Measurements from ENCODE around the gene SYNE1. TPM values are rescaled to one million over a fixed set of nuclear protein-coding genes. Genes with fewer than 3 reads are reported as not detected.

SYNE1 gene
- polyA plus RNA-seq, 2 of the 4 experiments (the other 2 are of a cell fraction), result 10.5 to 28.5 TPM

GRCh38 chr6:152246554-152247337, 390.4 kb downstream of the SYNE1 start:
- Histone ChIP-seq H3K4me3 (no peak overlapping the region), H3K9me3 (no peaks in the 10 kb centered on the region), H3K4me1 (no peaks in the 10 kb centered on the region), H3K4me2 (no peak overlapping the region), H3K27ac (no peak overlapping the region)
- CTCF ChIA-PET, result no interaction called here
- DNase-seq (ENCODE audit: low read depth in 1 of 2, low spot score in 1 of 2), result no peak
- TF ChIP-seq FOXS1 (CRISPR knock-in tag; IDR thresholded peaks at IDR 0.05) (no peak), ZNF302 (CRISPR knock-in tag; IDR thresholded peaks at IDR 0.05) (no peak), ESRRA (IDR thresholded peaks at IDR 0.05; ENCODE audit: borderline replicate concordance, low read length) (no peak), ZSCAN20 (CRISPR knock-in tag; IDR thresholded peaks at IDR 0.05) (no peak), MYC (IDR thresholded peaks at IDR 0.05; ENCODE audit: borderline replicate concordance, low read length) (no peak)
- 82% methylated on average over 4 of the region's 4 CpGs for WGBS (ENCODE audit: missing lambda C conversion rate)
- no peak for ATAC-seq
- no peak for FAIRE-seq
- POLR2A ChIA-PET, result no interaction called here

DNA sequence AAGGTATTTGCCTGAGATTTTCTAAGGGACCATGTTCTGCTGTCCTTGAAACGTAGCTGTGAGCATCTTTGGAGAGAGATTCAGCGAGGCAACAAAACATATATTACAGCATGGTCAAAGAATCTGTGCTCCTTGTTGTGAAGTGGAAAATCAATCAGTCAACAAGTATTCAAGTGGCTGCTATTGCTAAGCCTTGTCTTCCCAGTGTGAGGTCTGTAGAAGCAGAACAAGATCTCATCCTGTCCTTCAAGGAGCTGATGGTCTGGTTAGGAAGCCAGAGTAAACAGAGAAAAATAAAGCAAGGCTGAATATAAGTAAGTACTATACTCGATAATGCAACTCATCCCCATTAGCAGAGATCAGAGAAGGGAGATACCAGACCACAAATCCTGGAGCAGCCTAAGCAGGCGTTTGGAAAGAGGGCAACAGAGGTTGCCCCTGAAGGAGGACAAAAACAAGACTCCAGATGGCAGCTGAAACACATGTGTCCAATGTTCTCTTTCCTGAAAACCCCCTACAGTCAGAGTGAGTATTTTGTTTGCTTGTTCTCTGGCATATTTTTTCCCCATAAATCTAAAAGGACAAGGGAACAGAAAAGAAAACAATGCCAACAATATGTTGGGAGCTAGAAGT, 392.0 kb downstream of the SYNE1 start:
- DNase-seq (ENCODE audit: low read depth in 1 of 2, low spot score in 1 of 2) (no peak), FAIRE-seq (no peak), ATAC-seq (no peak)
- TF ChIP-seq HOXB5 (CRISPR knock-in tag; IDR thresholded peaks at IDR 0.05) (no peak), FOXS1 (CRISPR knock-in tag; IDR thresholded peaks at IDR 0.05) (no peak), EHF (CRISPR knock-in tag; IDR thresholded peaks at IDR 0.05) (no peak), HES2 (IDR thresholded peaks at IDR 0.05) (no peak), KDM5A (IDR thresholded peaks at IDR 0.05) (no peak), PBX3 (IDR thresholded peaks at IDR 0.05) (no peak)
- TF ChIP-seq, protein P1, sequence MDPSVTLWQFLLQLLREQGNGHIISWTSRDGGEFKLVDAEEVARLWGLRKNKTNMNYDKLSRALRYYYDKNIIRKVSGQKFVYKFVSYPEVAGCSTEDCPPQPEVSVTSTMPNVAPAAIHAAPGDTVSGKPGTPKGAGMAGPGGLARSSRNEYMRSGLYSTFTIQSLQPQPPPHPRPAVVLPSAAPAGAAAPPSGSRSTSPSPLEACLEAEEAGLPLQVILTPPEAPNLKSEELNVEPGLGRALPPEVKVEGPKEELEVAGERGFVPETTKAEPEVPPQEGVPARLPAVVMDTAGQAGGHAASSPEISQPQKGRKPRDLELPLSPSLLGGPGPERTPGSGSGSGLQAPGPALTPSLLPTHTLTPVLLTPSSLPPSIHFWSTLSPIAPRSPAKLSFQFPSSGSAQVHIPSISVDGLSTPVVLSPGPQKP (IDR thresholded peaks at IDR 0.05; ENCODE audit: low read depth, low read length), result no peak
- no peaks in the 10 kb centered on the region for H3K9me3 ChIP-seq
- H3K4me1 ChIP-seq, result no peaks in the 10 kb centered on the region
- H3K4me3 ChIP-seq, result no peak overlapping the region
- no peak overlapping the region for H3K27ac ChIP-seq
- WGBS (ENCODE audit: missing lambda C conversion rate), result 67% methylated on average over 4 of the region's 4 CpGs
- CTCF ChIA-PET, result no interaction called here
- no peak overlapping the region for H3K4me2 ChIP-seq
- POLR2A ChIA-PET, result no interaction called here

GRCh38 chr6:152241013-152241766, 396.0 kb downstream of the SYNE1 start:
- H3K4me1 ChIP-seq, result no peaks in the 10 kb centered on the region
- DNase-seq (ENCODE audit: low read depth in 1 of 2, low spot score in 1 of 2) (no peak), FAIRE-seq (no peak), ATAC-seq (no peak)
- no peak overlapping the region for H3K27ac ChIP-seq
- ChIA-PET CTCF (interaction anchor here (0.6 to 1.4 kb wide), 2 partner anchors 9 to 475 kb away, joined by 3 read pairs; no protein-coding TSS in a partner anchor), POLR2A (no interaction called here)
- H3K9me3 ChIP-seq, result no peaks in the 10 kb centered on the region
- H3K4me2 ChIP-seq, result no peak overlapping the region
- WGBS (ENCODE audit: missing lambda C conversion rate), result 88% methylated on average over 7 of the region's 7 CpGs
- TF ChIP-seq TFCP2L1 (CRISPR knock-in tag; IDR thresholded peaks at IDR 0.05), result no peak
- TF ChIP-seq EHMT2 (IDR thresholded peaks at IDR 0.05; ENCODE audit: low read depth), result no peak
- TF ChIP-seq PBX3 (IDR thresholded peaks at IDR 0.05), result no peak
- TF ChIP-seq ZC3H11A (IDR thresholded peaks at IDR 0.05), result no peak
- TF ChIP-seq NR3C1 (IDR thresholded peaks at IDR 0.05), result no peak
- no peak for TF ChIP-seq ZNF302 (CRISPR knock-in tag; IDR thresholded peaks at IDR 0.05)
- no peak for TF ChIP-seq SREBF2 (IDR thresholded peaks at IDR 0.05)
- TF ChIP-seq RNF2 (IDR thresholded peaks at IDR 0.05; ENCODE audit: borderline replicate concordance, low read depth), result no peak
- TF ChIP-seq CHD2 (IDR thresholded peaks at IDR 0.05; ENCODE audit: low read length, partially characterized antibody), result no peak
- H3K4me3 ChIP-seq, result no peak overlapping the region

All from A549 (cell line).